Activated T-helper 1 cell treated with anti-CD3 and anti-CD28 coated beads, Interleukin-2, amount 50 U/mL, for 16 hours (primary cell): ENCODE results near the gene WAPL.
"Not testable (repeated sequence)": the region's sequence is repeated elsewhere in the genome, so short reads cannot be mapped to it uniquely, and the experiment has no call there.

Experiments used
- DNase-seq, 2 donors: peaks; one replicate each; pipeline ENCODE4 v3.0.0-alpha.2; 2020; ENCODE audit warnings: low read depth in 1 of 2, low spot score in 1 of 2

The WAPL gene

DNA sequence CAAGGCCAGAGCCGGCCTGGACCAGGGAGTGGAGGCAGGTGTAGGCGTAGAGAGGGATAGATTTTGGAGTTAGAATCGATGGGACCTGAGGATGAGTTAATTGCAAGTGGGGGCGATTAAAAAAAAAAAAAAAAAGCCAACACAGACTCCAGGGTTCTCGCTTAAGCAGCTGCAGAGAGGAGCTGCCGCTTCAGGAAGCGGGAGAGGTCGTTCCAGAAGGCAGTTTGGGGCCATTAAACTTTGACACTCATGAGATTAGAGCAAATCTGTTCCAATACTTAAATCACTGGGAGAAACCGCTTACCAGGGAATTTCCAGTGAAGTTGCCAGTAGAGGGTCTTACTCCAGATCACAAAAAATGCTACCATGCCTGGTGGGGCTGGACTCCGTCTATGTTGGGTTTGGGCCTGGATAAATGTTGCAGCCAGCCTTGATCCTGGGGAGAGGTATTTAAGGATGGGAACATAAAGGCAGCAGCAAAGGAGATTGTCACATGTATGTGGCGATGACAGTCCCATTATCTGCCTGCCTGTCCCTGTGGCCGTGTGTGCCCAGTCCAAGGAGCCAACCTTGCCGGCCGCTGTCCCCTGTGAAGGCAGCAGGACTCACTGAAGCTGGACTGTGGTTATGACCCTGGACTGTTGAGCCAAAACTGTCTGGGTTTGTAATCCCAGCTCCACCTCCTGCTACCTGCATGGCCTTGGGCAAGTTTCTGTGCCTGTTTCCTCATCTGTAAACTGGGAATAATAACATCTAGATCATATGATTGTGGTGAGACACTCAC lies 131.1 kb downstream of the WAPL start:
- no peak for DNase-seq

DNA sequence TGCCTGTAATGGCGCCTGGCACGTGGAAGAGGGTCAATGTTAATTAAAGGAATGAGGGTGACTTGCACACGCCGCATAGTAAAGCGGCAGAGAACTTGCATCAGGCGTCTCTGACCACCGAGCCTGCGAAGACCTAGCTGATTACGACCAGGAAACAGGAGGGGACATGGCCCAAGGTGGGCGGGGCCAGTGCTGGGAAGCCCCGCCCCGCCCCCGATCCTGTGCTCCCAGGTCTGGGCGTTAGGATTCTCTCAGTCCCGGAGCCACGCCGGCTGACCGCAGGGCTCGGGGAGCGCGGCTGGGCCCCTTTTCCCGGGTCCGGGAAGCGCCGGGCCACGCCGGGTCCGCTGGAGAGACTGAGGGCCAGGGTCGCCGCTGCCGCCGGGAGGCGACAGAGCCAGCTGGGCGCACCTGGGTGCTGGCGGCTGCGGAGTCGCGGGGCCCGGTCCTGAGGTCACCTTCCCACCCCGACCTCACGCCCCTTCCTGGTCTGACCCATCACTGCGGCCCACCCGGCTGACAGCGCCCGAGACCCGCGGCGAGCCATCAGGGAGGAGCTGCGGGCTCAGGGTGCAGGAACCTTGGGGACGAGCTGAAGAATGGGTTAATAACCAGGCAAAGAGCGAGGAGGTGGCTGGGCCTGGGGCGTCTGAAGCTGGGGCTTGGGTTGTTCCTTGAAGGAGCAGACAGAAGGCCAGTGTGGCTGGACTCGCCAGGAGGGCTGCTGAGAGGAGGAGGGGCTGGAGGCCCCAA lies 132.0 kb downstream of the WAPL start:
- no peak for DNase-seq

DNA sequence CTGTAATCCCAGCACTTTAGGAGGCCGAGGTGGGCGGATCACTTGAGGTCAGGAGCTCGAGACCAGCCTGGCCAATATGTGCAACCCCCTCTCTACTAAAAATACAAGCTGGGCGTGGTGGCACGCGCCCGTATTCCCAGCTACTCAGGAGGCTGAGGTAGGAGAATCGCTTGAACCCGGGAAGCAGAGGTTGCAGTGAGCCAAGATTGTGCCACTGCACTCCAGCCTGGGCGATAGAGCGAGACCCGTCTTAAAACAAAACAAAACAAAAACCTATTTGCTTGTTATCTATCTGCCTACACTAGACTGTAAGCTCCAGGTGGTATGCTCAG lies 132.5 kb downstream of the WAPL start:
- not testable (repeated sequence) for DNase-seq

DNA sequence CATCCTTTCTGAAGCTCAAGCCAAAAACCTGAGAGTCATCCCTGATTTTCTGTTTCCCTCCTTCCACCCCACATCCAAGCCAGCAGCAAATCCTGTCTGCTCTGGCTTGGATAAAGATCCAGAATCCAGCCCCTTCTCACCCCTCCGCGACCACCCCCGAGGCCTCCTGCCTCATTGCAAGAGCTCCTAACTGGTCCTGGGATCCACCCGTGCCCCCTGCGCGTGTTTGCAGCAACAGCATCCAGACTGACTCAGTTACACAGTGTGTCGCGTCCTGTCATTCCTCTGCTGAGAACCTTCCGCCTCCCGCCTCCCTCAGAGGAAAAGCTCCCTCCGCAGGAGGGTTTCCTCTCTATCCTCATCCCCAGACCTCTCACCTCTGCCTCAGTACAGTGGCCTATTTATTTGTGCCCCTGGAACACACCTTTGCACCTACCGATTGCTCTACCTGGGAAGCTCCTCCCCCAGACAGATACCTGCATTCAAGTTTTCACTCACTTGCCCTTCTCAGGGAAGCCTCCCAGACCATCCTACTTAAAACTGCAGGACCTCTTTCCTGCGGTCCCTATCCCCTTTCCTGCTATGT lies 133.4 kb downstream of the WAPL start:
- DNase-seq: no peak

DNA sequence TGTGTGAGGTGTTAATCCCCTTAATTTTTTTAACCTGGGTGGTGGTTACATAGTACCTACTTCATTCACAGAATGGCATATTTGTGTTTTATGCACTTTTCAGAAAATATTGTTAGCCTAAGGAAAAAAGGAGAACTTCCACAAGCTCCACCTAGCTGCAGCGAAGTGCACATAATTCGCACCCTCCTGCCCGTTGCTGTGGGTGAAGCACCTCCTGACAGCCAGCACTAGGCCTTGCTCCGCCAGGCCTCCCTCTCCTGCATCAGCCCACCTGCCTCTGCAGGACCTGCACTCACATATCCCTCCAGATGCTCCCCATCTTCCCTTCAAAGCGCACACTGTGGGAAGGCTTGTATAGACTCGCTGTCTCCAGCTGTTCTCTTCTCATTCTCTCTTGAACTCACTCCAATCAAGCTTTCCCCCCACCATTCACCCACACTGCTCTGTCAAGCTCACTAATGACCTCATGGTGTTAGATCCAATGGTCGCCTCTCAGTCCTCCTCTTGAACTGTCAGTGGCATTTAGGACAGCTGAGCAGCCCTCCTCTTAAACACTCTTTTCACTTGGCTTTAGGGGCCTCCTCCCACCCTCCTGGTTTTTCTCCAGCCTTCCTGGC lies 134.3 kb downstream of the WAPL start:
- no peak for DNase-seq

DNA sequence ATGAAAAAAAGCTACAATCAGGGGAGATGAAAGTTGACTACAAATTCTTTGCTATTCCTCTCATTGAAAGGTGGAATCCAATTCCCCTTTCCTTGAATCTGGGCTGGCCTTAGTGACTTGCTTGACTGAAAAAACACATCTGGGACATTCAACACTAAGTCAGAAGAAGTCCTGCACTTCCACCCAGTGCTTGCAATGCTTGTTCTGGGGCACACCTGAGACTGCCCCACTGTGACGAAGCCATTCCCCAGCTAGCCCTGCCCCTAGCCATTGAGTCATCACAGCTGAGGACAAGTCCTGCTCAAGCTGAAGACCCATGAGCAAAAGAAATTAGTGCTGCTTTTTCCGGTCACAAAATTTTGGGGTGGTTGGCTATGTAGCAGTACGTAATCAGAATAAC lies 135.8 kb downstream of the WAPL start:
- DNase-seq: no peak
